ENCODE data around the gene IFI6. TPM values are rescaled to one million over a fixed set of nuclear protein-coding genes. Genes with fewer than 3 reads are reported as not detected.

The IFI6 gene
- total RNA-seq, 1 experiment from 2014 or later: 19.4 TPM

- H3K27me3 ChIP-seq (replicated peaks; ENCODE audit: insufficient read depth, low read depth, low read length, poor library complexity): peaks cover 10% of the 10 kb centered on the region
- no peak overlapping the region for H3K27ac ChIP-seq (ENCODE audit: low read depth, low read length, poor library complexity, severe bottlenecking)
- intact Hi-C loops (cut with micrococcal nuclease; ENCODE audit: unreplicated experiment): no loop called here
- TF ChIP-seq EZH2 (IDR thresholded peaks at IDR 0.05; ENCODE audit: borderline replicate concordance, low read depth, low read length, poor library complexity, severe bottlenecking) (no peak), CTCF (conservative IDR thresholded peaks at IDR 0.05; ENCODE audit: low read depth, low read length) (no peak)
- no peaks in the 10 kb centered on the region for H3K36me3 ChIP-seq (ENCODE audit: insufficient read depth, low read length, poor library complexity, severe bottlenecking)
- H3K9me3 ChIP-seq (ENCODE audit: low read depth, low read length, poor library complexity, severe bottlenecking): no peaks in the 10 kb centered on the region
- CTCF ChIA-PET: no interaction called here
- POLR2A ChIA-PET (ENCODE audit: low non-redundant PET): no interaction called here
- H3K4me1 ChIP-seq (ENCODE audit: insufficient read depth, low read length, poor library complexity, severe bottlenecking): no peaks in the 10 kb centered on the region
- DNase-seq (ENCODE audit: low spot score): no peak
- no TSS peak for BruUV-seq (replicated peaks)
- H3K4me3 ChIP-seq (ENCODE audit: low read depth, low read length, poor library complexity, severe bottlenecking): no peak overlapping the region
These were observed 18.2 kb upstream of the IFI6 start for GRCh38 chr1:27690183-27690582.

DNA sequence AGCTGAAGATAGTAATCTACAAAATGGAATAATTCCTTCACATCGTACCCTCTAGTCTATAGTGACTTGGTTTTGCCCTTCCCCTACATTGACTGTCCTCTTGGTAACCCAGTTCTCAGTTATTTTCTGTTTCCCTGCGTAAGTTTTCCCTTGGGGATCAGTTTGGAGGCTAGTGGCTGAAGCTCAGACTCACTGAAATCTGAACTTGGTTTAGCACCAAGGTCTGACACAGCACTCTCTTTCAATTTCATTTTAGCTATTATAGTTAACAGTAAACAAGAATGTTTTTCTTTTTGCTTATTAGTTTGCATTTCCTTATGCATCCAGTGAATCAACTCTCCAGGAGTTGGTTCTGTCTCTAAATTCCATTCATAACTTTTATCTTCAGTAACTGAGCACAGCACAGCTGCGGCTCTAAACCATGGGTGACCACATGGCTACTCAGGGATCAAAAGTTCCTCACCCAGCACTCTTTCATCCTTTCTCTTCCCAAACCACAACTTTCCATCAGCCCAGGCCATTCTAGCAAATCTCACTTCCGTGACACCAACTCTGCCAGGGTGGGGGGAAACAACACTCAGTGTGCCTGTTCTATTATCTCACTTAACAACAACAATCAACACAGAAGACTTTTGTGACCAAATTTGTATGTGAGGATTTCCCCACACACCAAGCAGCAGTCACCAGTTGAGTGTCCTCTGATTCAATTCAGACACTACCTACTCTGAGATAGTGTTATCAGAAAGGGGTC is 17.6 kb upstream of the IFI6 start:
- H3K4me3 ChIP-seq (ENCODE audit: low read depth, low read length, poor library complexity, severe bottlenecking): no peak overlapping the region
- no peak for TF ChIP-seq EZH2 (IDR thresholded peaks at IDR 0.05; ENCODE audit: borderline replicate concordance, low read depth, low read length, poor library complexity, severe bottlenecking)
- no peak for TF ChIP-seq CTCF (conservative IDR thresholded peaks at IDR 0.05; ENCODE audit: low read depth, low read length)
- intact Hi-C loops (cut with micrococcal nuclease; ENCODE audit: unreplicated experiment): no loop called here
- H3K36me3 ChIP-seq (ENCODE audit: insufficient read depth, low read length, poor library complexity, severe bottlenecking): no peaks in the 10 kb centered on the region
- no peaks in the 10 kb centered on the region for H3K4me1 ChIP-seq (ENCODE audit: insufficient read depth, low read length, poor library complexity, severe bottlenecking)
- H3K27ac ChIP-seq (ENCODE audit: low read depth, low read length, poor library complexity, severe bottlenecking): no peak overlapping the region
- DNase-seq (ENCODE audit: low spot score): no peak
- ChIA-PET CTCF (no interaction called here), POLR2A (ENCODE audit: low non-redundant PET) (no interaction called here)
- no TSS peak for BruUV-seq (replicated peaks)
- no peaks in the 10 kb centered on the region for H3K9me3 ChIP-seq (ENCODE audit: low read depth, low read length, poor library complexity, severe bottlenecking)
- H3K27me3 ChIP-seq (replicated peaks; ENCODE audit: insufficient read depth, low read depth, low read length, poor library complexity): peaks cover 10% of the 10 kb centered on the region

DNA sequence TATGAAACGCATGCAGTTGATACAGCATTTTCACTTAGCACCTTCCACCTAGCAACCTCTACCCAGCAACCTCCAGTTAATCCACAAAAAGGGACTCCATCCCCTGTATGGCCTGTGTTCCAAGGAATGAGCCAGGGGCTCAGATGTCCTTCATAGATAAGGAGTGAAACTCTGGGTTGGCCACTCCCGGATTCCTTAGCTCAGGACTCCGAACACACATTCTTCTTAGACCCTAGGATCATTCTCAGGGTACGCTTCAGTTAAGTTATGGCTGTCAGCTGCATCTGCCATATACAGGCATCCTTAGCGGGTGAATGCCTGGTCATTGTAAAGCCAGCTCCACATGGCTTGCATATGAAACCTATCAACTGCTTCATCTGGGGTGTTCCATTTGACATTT is 15.9 kb upstream of the IFI6 start:
- no peaks in the 10 kb centered on the region for H3K4me1 ChIP-seq (ENCODE audit: insufficient read depth, low read length, poor library complexity, severe bottlenecking)
- no peak for DNase-seq (ENCODE audit: low spot score)
- CTCF ChIA-PET: no interaction called here
- intact Hi-C loops (cut with micrococcal nuclease; ENCODE audit: unreplicated experiment): no loop called here
- POLR2A ChIA-PET (ENCODE audit: low non-redundant PET): no interaction called here
- no peak overlapping the region for H3K27ac ChIP-seq (ENCODE audit: low read depth, low read length, poor library complexity, severe bottlenecking)
- H3K9me3 ChIP-seq (ENCODE audit: low read depth, low read length, poor library complexity, severe bottlenecking): no peaks in the 10 kb centered on the region
- BruUV-seq (replicated peaks): no TSS peak
- H3K27me3 ChIP-seq (replicated peaks; ENCODE audit: insufficient read depth, low read depth, low read length, poor library complexity): peaks cover 10% of the 10 kb centered on the region
- H3K4me3 ChIP-seq (ENCODE audit: low read depth, low read length, poor library complexity, severe bottlenecking): no peak overlapping the region
- TF ChIP-seq CTCF (conservative IDR thresholded peaks at IDR 0.05; ENCODE audit: low read depth, low read length) (no peak), EZH2 (IDR thresholded peaks at IDR 0.05; ENCODE audit: borderline replicate concordance, low read depth, low read length, poor library complexity, severe bottlenecking) (no peak)
- H3K36me3 ChIP-seq (ENCODE audit: insufficient read depth, low read length, poor library complexity, severe bottlenecking): no peaks in the 10 kb centered on the region
